ENCODE data around the gene PRKAR1A.

Gene PRKAR1A

GRCh38 chr17:68595986-68596385, 83.8 kb downstream of the PRKAR1A start:
- TF ChIP-seq CTCF (IDR thresholded peaks at IDR 0.05; ENCODE audit: insufficient read depth, low read length), result no peak
- TF ChIP-seq SPI1 (IDR thresholded peaks at IDR 0.05; ENCODE audit: borderline replicate concordance, low read depth), result no peak
- no peak for TF ChIP-seq POLR2AphosphoS5 (IDR thresholded peaks at IDR 0.05; ENCODE audit: low read depth)
- no peak for TF ChIP-seq GABPA (IDR thresholded peaks at IDR 0.05; ENCODE audit: low read depth)
- TF ChIP-seq REST (IDR thresholded peaks at IDR 0.05; ENCODE audit: insufficient replicate concordance, low read depth), result no peak

GRCh38 chr17:68596411-68596945, 84.2 kb downstream of the PRKAR1A start:
- Histone ChIP-seq H3K27ac (replicated peaks) (no peak overlapping the region), H3K27me3 (ENCODE audit: insufficient read depth, poor library complexity, severe bottlenecking) (peaks cover 28% of the 10 kb centered on the region), H3K4me3 (replicated peaks; ENCODE audit: insufficient read depth, low read length) (no peak overlapping the region)
- no peak for DNase-seq (ENCODE audit: low read depth in 1 of 2, low spot score in 1 of 2)
- TF ChIP-seq POLR2AphosphoS5 (IDR thresholded peaks at IDR 0.05; ENCODE audit: low read depth) (no peak), REST (IDR thresholded peaks at IDR 0.05; ENCODE audit: insufficient replicate concordance, low read depth) (no peak), CTCF (IDR thresholded peaks at IDR 0.05; ENCODE audit: insufficient read depth, low read length) (no peak), SPI1 (IDR thresholded peaks at IDR 0.05; ENCODE audit: borderline replicate concordance, low read depth) (no peak), GABPA (IDR thresholded peaks at IDR 0.05; ENCODE audit: low read depth) (no peak)

More at GRCh38 chr17:68595986-68596385, 83.8 kb downstream of the PRKAR1A start:
- DNase-seq (ENCODE audit: low read depth in 1 of 2, low spot score in 1 of 2), result no peak
- Histone ChIP-seq H3K27ac (replicated peaks) (no peak overlapping the region), H3K27me3 (ENCODE audit: insufficient read depth, poor library complexity, severe bottlenecking) (peaks cover 25% of the 10 kb centered on the region), H3K4me3 (replicated peaks; ENCODE audit: insufficient read depth, low read length) (no peak overlapping the region)

- TF ChIP-seq POLR2AphosphoS5 (IDR thresholded peaks at IDR 0.05; ENCODE audit: low read depth), result no peak
- Histone ChIP-seq H3K27ac (replicated peaks) (no peak overlapping the region), H3K4me3 (replicated peaks; ENCODE audit: insufficient read depth, low read length) (no peak overlapping the region), H3K27me3 (ENCODE audit: insufficient read depth, poor library complexity, severe bottlenecking) (peaks cover 35% of the 10 kb centered on the region)
- no peak for DNase-seq (ENCODE audit: low read depth in 1 of 2, low spot score in 1 of 2)
These were observed 85.8 kb downstream of the PRKAR1A start for GRCh38 chr17:68598074-68598473.

GRCh38 chr17:68598545-68598961, 86.3 kb downstream of the PRKAR1A start:
- H3K27me3 ChIP-seq (ENCODE audit: insufficient read depth, poor library complexity, severe bottlenecking), result peaks cover 35% of the 10 kb centered on the region
- H3K27ac ChIP-seq (replicated peaks), result no peak overlapping the region
- no peak for DNase-seq (ENCODE audit: low read depth in 1 of 2, low spot score in 1 of 2)
- TF ChIP-seq SPI1 (IDR thresholded peaks at IDR 0.05; ENCODE audit: borderline replicate concordance, low read depth) (no peak), POLR2AphosphoS5 (IDR thresholded peaks at IDR 0.05; ENCODE audit: low read depth) (no peak), REST (IDR thresholded peaks at IDR 0.05; ENCODE audit: insufficient replicate concordance, low read depth) (no peak), GABPA (IDR thresholded peaks at IDR 0.05; ENCODE audit: low read depth) (no peak), CTCF (IDR thresholded peaks at IDR 0.05; ENCODE audit: insufficient read depth, low read length) (no peak)
- no peak overlapping the region for H3K4me3 ChIP-seq (replicated peaks; ENCODE audit: insufficient read depth, low read length)
